Esophagus squamous epithelium (tissue), 4 donors: ENCODE results near the gene MAPK8IP3.

ENCODE experiments used
- POLR2A ChIP-seq, 4 donors: fragments of 450-650 bp; IDR thresholded peaks; one replicate each; pipeline ENCODE4 v1.6.1; 2017; ENCODE audit warnings: antibody characterized with exemption in 4 of 4, mild to moderate bottlenecking in 4 of 4, moderate library complexity in 3 of 4
- TF ChIP-seq, protein P1 (sequence below), 6 experiments: fragments of 450-650 bp in 4 of 6; fragments of 200-600 bp in 2 of 6; sonication (generic) in 2 of 6; IDR thresholded peaks; one replicate each; pipeline ENCODE4 v1.5.1; 2016 to 2019; ENCODE audit warnings: antibody characterized with exemption in 6 of 6, mild to moderate bottlenecking in 4 of 6, moderate library complexity in 4 of 6

DNA sequence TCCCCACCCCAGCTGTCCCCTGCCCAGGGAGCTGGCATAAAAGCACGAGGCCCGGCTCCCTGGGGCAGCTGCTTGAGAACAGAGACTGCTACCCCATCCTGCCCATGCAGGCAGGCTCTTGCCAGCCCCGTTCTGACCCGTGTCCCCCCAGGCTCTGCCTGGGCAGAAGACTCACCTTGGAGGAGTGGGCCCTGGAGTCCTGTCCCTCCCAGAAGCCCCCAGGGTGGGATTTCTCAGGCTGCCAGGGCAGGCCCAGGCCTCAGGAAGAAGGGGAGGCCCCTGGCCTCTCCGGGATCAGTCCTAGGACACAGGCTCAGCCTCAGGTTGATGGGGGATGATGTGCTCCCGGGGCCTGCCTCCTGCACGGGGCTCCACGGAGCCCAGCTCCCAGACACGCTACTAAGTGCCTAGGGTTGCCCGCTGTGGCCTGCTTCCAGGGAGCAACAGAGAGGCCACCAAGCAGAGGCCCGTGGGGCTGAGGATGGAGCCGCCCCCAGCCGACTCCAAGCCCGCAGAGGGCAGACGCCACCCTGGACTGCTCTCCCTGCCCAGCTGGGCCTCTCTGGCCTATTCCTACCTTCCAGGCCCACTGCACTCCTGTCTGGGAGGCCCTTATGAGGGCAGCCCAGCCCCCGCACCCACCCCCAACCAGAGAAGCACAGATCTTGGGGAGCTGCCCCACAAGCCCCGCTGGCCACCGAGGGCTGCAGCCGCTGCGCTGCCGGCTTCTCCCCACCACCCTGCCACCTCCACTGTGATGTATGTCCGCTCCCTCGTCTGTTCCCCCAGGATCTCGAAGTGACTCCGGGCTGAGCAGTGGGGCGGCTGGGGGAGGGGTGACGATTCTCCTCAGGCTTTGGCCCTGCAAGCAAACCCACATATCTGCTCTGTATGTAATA lies 63.7 kb downstream of the MAPK8IP3 start:
- TF ChIP-seq, protein P1, sequence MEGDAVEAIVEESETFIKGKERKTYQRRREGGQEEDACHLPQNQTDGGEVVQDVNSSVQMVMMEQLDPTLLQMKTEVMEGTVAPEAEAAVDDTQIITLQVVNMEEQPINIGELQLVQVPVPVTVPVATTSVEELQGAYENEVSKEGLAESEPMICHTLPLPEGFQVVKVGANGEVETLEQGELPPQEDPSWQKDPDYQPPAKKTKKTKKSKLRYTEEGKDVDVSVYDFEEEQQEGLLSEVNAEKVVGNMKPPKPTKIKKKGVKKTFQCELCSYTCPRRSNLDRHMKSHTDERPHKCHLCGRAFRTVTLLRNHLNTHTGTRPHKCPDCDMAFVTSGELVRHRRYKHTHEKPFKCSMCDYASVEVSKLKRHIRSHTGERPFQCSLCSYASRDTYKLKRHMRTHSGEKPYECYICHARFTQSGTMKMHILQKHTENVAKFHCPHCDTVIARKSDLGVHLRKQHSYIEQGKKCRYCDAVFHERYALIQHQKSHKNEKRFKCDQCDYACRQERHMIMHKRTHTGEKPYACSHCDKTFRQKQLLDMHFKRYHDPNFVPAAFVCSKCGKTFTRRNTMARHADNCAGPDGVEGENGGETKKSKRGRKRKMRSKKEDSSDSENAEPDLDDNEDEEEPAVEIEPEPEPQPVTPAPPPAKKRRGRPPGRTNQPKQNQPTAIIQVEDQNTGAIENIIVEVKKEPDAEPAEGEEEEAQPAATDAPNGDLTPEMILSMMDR (IDR thresholded peaks at IDR 0.05) = no peak
- TF ChIP-seq POLR2A (IDR thresholded peaks at IDR 0.05) = no peak
